Measurements from ENCODE around the gene CDK5. TPM values are rescaled to one million over a fixed set of nuclear protein-coding genes. Genes with fewer than 3 reads are reported as not detected.
A peak's percentile ranks its signal among the peaks of the same experiment; 100 is the strongest.

The CDK5 gene
- total and polyA plus RNA-seq, 2 of the 13 experiments (the other 11 are each of a cell fraction or from before 2014, with no cell fraction given): 16.4 to 21.3 TPM

GRCh38 chr7:151062399-151063211 lies 4.9 kb upstream of the CDK5 start (continued):
- TF ChIP-seq FOXJ3 (CRISPR knock-in tag; IDR thresholded peaks at IDR 0.05; ENCODE audit: borderline replicate concordance) (peak; percentile 20; the same call in 1 of the 2 replicates), SRF (IDR thresholded peaks at IDR 0.05; ENCODE audit: low read depth, low read length) (no peak), DNMT1 (CRISPR knock-in tag; IDR thresholded peaks at IDR 0.05) (no peak), NFKB2 (CRISPR knock-in tag; IDR thresholded peaks at IDR 0.05; ENCODE audit: borderline replicate concordance) (peak; percentile 85; the same call in 1 of the 2 replicates), TCF7L2 (IDR thresholded peaks at IDR 0.05; ENCODE audit: low read depth, low read length) (no peak), NFE2L2 (IDR thresholded peaks at IDR 0.05; ENCODE audit: low read length) (no peak), PRDM10 (CRISPR knock-in tag; IDR thresholded peaks at IDR 0.05; ENCODE audit: low read depth) (peak; percentile 87; the same call in 1 of the 2 replicates), SALL1 (CRISPR knock-in tag; IDR thresholded peaks at IDR 0.05) (peak; percentile 75), ZNF317 (CRISPR knock-in tag; IDR thresholded peaks at IDR 0.05) (no peak), SKIL (CRISPR knock-in tag; IDR thresholded peaks at IDR 0.05; ENCODE audit: borderline replicate concordance) (0 out of 2 replicates have a peak, but pooled peaks have one; percentile 30), ZFP91 (CRISPR knock-in tag; IDR thresholded peaks at IDR 0.05; ENCODE audit: borderline replicate concordance) (peak; percentile 81; the same call in 1 of the 2 replicates), SRSF9 (IDR thresholded peaks at IDR 0.05; ENCODE audit: borderline replicate concordance, insufficient read depth, low read depth, low read length, poor library complexity, severe bottlenecking) (no peak), ZNF672 (CRISPR knock-in tag; IDR thresholded peaks at IDR 0.05) (no peak), FOXP4 (CRISPR knock-in tag; IDR thresholded peaks at IDR 0.05) (no peak), KDM6A (CRISPR knock-in tag; IDR thresholded peaks at IDR 0.05; ENCODE audit: low read depth) (no peak), GPBP1L1 (CRISPR knock-in tag; IDR thresholded peaks at IDR 0.05) (no peak)

Measured in HepG2 (cell line).